SK-N-MC (cell line): ENCODE results near the gene DTD1.

ENCODE experiments used
- EZH2 ChIP-seq: fragments of 200-600 bp; sonication (generic); IDR thresholded peaks from one replicate; pipeline ENCODE4 v1.6.1; 2017; ENCODE audit warnings: antibody characterized with exemption
- POLR2AphosphoS5 ChIP-seq: IDR thresholded peaks from 2 replicates; pipeline ENCODE4 v1.6.1; 2012; ENCODE audit warnings: mild to moderate bottlenecking, low read depth, low read length, borderline replicate concordance

GRCh38 chr20:18650224-18650623 is 62.4 kb downstream of the DTD1 start:
- TF ChIP-seq EZH2 (no peak), POLR2AphosphoS5 (no peak)
